ENCODE data around the gene TNFSF11. TPM values are rescaled to one million over a fixed set of nuclear protein-coding genes. Genes with fewer than 3 reads are reported as not detected.

TNFSF11 gene
- total and polyA plus RNA-seq, 4 donors = 0.16 TPM; not detected in 3

- Histone ChIP-seq H3K27me3 (ENCODE audit: control insufficient read depth in 1 of 2, insufficient read depth in 2 of 2, low read length in 1 of 2) (no peaks in the 10 kb centered on the region), H3K36me3 (ENCODE audit: control insufficient read depth in 1 of 2, insufficient read depth in 2 of 2, low read length in 1 of 2) (no peaks in the 10 kb centered on the region), H3K9me3 (ENCODE audit: control insufficient read depth, low read length) (peaks cover 3% of the 10 kb centered on the region), H3K27ac (ENCODE audit: low read depth in 1 of 2, low read length in 2 of 2) (no peak overlapping the region), H3K4me1 (ENCODE audit: control insufficient read depth in 1 of 2, insufficient read depth in 2 of 2, low read length in 2 of 2) (no peaks in the 10 kb centered on the region), H3K4me3 (ENCODE audit: low read length in 2 of 2) (no peak overlapping the region)
- 89 to 90% methylated on average over 3 of the region's 3 CpGs for WGBS, 2 donors
- no peak for ATAC-seq (ENCODE audit: low FRiP score)
- intact Hi-C loops (cut with DNase I) = no loop called here
- no peak for DNase-seq
Measured at GRCh38 chr13:42614436-42615035, 40.6 kb downstream of the TNFSF11 start.

GRCh38 chr13:42615691-42616090 lies 41.7 kb downstream of the TNFSF11 start:
- Histone ChIP-seq H3K36me3 (ENCODE audit: control insufficient read depth in 1 of 2, insufficient read depth in 2 of 2, low read length in 1 of 2) (no peaks in the 10 kb centered on the region), H3K4me1 (ENCODE audit: control insufficient read depth in 1 of 2, insufficient read depth in 2 of 2, low read length in 2 of 2) (no peaks in the 10 kb centered on the region), H3K27me3 (ENCODE audit: control insufficient read depth in 1 of 2, insufficient read depth in 2 of 2, low read length in 1 of 2) (no peaks in the 10 kb centered on the region), H3K9me3 (ENCODE audit: control insufficient read depth, low read length) (peaks cover 3% of the 10 kb centered on the region), H3K27ac (ENCODE audit: low read depth in 1 of 2, low read length in 2 of 2) (no peak overlapping the region), H3K4me3 (ENCODE audit: low read length in 2 of 2) (no peak overlapping the region)
- WGBS, 2 donors = 91 to 96% methylated on average over 6 of the region's 6 CpGs
- no peak for DNase-seq
- no peak for ATAC-seq (ENCODE audit: low FRiP score)
- intact Hi-C loops (cut with DNase I) = no loop called here

GRCh38 chr13:42617221-42617620 lies 43.3 kb downstream of the TNFSF11 start:
- no peaks in the 10 kb centered on the region for H3K36me3 ChIP-seq (ENCODE audit: control insufficient read depth in 1 of 2, insufficient read depth in 2 of 2, low read length in 1 of 2)
- ATAC-seq (ENCODE audit: low FRiP score) (no peak), DNase-seq (no peak)
- peaks cover 3% of the 10 kb centered on the region for H3K9me3 ChIP-seq (ENCODE audit: control insufficient read depth, low read length)
- H3K27me3 ChIP-seq (ENCODE audit: control insufficient read depth in 1 of 2, insufficient read depth in 2 of 2, low read length in 1 of 2) = no peaks in the 10 kb centered on the region
- no peaks in the 10 kb centered on the region for H3K4me1 ChIP-seq (ENCODE audit: control insufficient read depth in 1 of 2, insufficient read depth in 2 of 2, low read length in 2 of 2)
- no peak overlapping the region for H3K4me3 ChIP-seq (ENCODE audit: low read length in 2 of 2)
- 90 to 92% methylated on average over 3 of the region's 3 CpGs for WGBS, 2 donors
- H3K27ac ChIP-seq (ENCODE audit: low read depth in 1 of 2, low read length in 2 of 2) = no peak overlapping the region
- intact Hi-C loops (cut with DNase I) = no loop called here

- intact Hi-C loops (cut with DNase I) = no loop called here
- DNase-seq (no peak), ATAC-seq (ENCODE audit: low FRiP score) (no peak)
- no peaks in the 10 kb centered on the region for H3K9me3 ChIP-seq (ENCODE audit: control insufficient read depth, low read length)
- 23 to 30% methylated on average over 2 of the region's 2 CpGs for WGBS, 2 donors
- no peak overlapping the region for H3K27ac ChIP-seq (ENCODE audit: low read depth in 1 of 2, low read length in 2 of 2)
- peaks cover 0 to 3% of the 10 kb centered on the region in 2 donors for H3K27me3 ChIP-seq (ENCODE audit: control insufficient read depth in 1 of 2, insufficient read depth in 2 of 2, low read length in 1 of 2)
- no peaks in the 10 kb centered on the region for H3K36me3 ChIP-seq (ENCODE audit: control insufficient read depth in 1 of 2, insufficient read depth in 2 of 2, low read length in 1 of 2)
- no peaks in the 10 kb centered on the region for H3K4me1 ChIP-seq (ENCODE audit: control insufficient read depth in 1 of 2, insufficient read depth in 2 of 2, low read length in 2 of 2)
- H3K4me3 ChIP-seq (ENCODE audit: low read length in 2 of 2) = no peak overlapping the region
Measured at GRCh38 chr13:42623916-42624315, 50.0 kb downstream of the TNFSF11 start.

GRCh38 chr13:42625611-42626010 lies 51.7 kb downstream of the TNFSF11 start:
- DNase-seq (no peak), ATAC-seq (ENCODE audit: low FRiP score) (no peak)
- Histone ChIP-seq H3K27ac (ENCODE audit: low read depth in 1 of 2, low read length in 2 of 2) (no peak overlapping the region), H3K4me1 (ENCODE audit: control insufficient read depth in 1 of 2, insufficient read depth in 2 of 2, low read length in 2 of 2) (no peaks in the 10 kb centered on the region), H3K27me3 (ENCODE audit: control insufficient read depth in 1 of 2, insufficient read depth in 2 of 2, low read length in 1 of 2) (peaks cover 0 to 3% of the 10 kb centered on the region in 2 donors), H3K4me3 (ENCODE audit: low read length in 2 of 2) (no peak overlapping the region), H3K9me3 (ENCODE audit: control insufficient read depth, low read length) (no peaks in the 10 kb centered on the region), H3K36me3 (ENCODE audit: control insufficient read depth in 1 of 2, insufficient read depth in 2 of 2, low read length in 1 of 2) (no peaks in the 10 kb centered on the region)
- WGBS, 2 donors = 82 to 95% methylated on average over 3 of the region's 3 CpGs
- intact Hi-C loops (cut with DNase I) = no loop called here

- intact Hi-C loops (cut with DNase I) = no loop called here
Measured at GRCh38 chr13:42626176-42626860, 52.4 kb downstream of the TNFSF11 start.

GRCh38 chr13:42628666-42629065 lies 54.7 kb downstream of the TNFSF11 start:
- H3K9me3 ChIP-seq (ENCODE audit: control insufficient read depth, low read length) = no peaks in the 10 kb centered on the region
- ATAC-seq (ENCODE audit: low FRiP score) = no peak
- 90 to 92% methylated on average over 5 of the region's 5 CpGs for WGBS, 2 donors

More at GRCh38 chr13:42626176-42626860, 52.4 kb downstream of the TNFSF11 start:
- ATAC-seq (ENCODE audit: low FRiP score) (no peak), DNase-seq (no peak)
- Histone ChIP-seq H3K4me1 (ENCODE audit: control insufficient read depth in 1 of 2, insufficient read depth in 2 of 2, low read length in 2 of 2) (no peaks in the 10 kb centered on the region), H3K27me3 (ENCODE audit: control insufficient read depth in 1 of 2, insufficient read depth in 2 of 2, low read length in 1 of 2) (peaks cover 0 to 3% of the 10 kb centered on the region in 2 donors), H3K36me3 (ENCODE audit: control insufficient read depth in 1 of 2, insufficient read depth in 2 of 2, low read length in 1 of 2) (no peaks in the 10 kb centered on the region), H3K4me3 (ENCODE audit: low read length in 2 of 2) (no peak overlapping the region), H3K27ac (ENCODE audit: low read depth in 1 of 2, low read length in 2 of 2) (no peak overlapping the region), H3K9me3 (ENCODE audit: control insufficient read depth, low read length) (no peaks in the 10 kb centered on the region)
- WGBS, 2 donors = 93 to 96% methylated on average over 5 of the region's 5 CpGs

GRCh38 chr13:42631181-42631580 lies 57.2 kb downstream of the TNFSF11 start:
- intact Hi-C loops (cut with DNase I) = no loop called here
- H3K27ac ChIP-seq (ENCODE audit: low read depth in 1 of 2, low read length in 2 of 2) = no peak overlapping the region
- no peak overlapping the region for H3K4me3 ChIP-seq (ENCODE audit: low read length in 2 of 2)
- DNase-seq = no peak
- no peaks in the 10 kb centered on the region for H3K36me3 ChIP-seq (ENCODE audit: control insufficient read depth in 1 of 2, insufficient read depth in 2 of 2, low read length in 1 of 2)
- WGBS, 2 donors = 49 to 50% methylated on average over 1 of the region's 1 CpG
- no peaks in the 10 kb centered on the region for H3K9me3 ChIP-seq (ENCODE audit: control insufficient read depth, low read length)
- no peaks in the 10 kb centered on the region for H3K4me1 ChIP-seq (ENCODE audit: control insufficient read depth in 1 of 2, insufficient read depth in 2 of 2, low read length in 2 of 2)
- H3K27me3 ChIP-seq (ENCODE audit: control insufficient read depth in 1 of 2, insufficient read depth in 2 of 2, low read length in 1 of 2) = no peaks in the 10 kb centered on the region
- ATAC-seq (ENCODE audit: low FRiP score) = no peak

More at GRCh38 chr13:42628666-42629065, 54.7 kb downstream of the TNFSF11 start:
- peaks cover 0 to 3% of the 10 kb centered on the region in 2 donors for H3K27me3 ChIP-seq (ENCODE audit: control insufficient read depth in 1 of 2, insufficient read depth in 2 of 2, low read length in 1 of 2)
- H3K27ac ChIP-seq (ENCODE audit: low read depth in 1 of 2, low read length in 2 of 2) = no peak overlapping the region
- no peaks in the 10 kb centered on the region for H3K4me1 ChIP-seq (ENCODE audit: control insufficient read depth in 1 of 2, insufficient read depth in 2 of 2, low read length in 2 of 2)
- H3K4me3 ChIP-seq (ENCODE audit: low read length in 2 of 2) = no peak overlapping the region
- intact Hi-C loops (cut with DNase I) = no loop called here
- no peak for DNase-seq
- H3K36me3 ChIP-seq (ENCODE audit: control insufficient read depth in 1 of 2, insufficient read depth in 2 of 2, low read length in 1 of 2) = no peaks in the 10 kb centered on the region

GRCh38 chr13:42633495-42633894 lies 59.5 kb downstream of the TNFSF11 start:
- Histone ChIP-seq H3K36me3 (ENCODE audit: control insufficient read depth in 1 of 2, insufficient read depth in 2 of 2, low read length in 1 of 2) (no peaks in the 10 kb centered on the region), H3K4me1 (ENCODE audit: control insufficient read depth in 1 of 2, insufficient read depth in 2 of 2, low read length in 2 of 2) (no peaks in the 10 kb centered on the region), H3K4me3 (ENCODE audit: low read length in 2 of 2) (no peak overlapping the region), H3K9me3 (ENCODE audit: control insufficient read depth, low read length) (no peaks in the 10 kb centered on the region), H3K27me3 (ENCODE audit: control insufficient read depth in 1 of 2, insufficient read depth in 2 of 2, low read length in 1 of 2) (no peaks in the 10 kb centered on the region), H3K27ac (ENCODE audit: low read depth in 1 of 2, low read length in 2 of 2) (no peak overlapping the region)
- intact Hi-C loops (cut with DNase I) = no loop called here
- ATAC-seq (ENCODE audit: low FRiP score) (no peak), DNase-seq (no peak)

Data from aorta (tissue), 5 donors.